Measurements from ENCODE around the gene ATP9A. TPM values are rescaled to one million over a fixed set of nuclear protein-coding genes. Genes with fewer than 3 reads are reported as not detected.

ATP9A gene
- polyA plus RNA-seq, 3 donors = 0.04 TPM; not detected in 2

DNA sequence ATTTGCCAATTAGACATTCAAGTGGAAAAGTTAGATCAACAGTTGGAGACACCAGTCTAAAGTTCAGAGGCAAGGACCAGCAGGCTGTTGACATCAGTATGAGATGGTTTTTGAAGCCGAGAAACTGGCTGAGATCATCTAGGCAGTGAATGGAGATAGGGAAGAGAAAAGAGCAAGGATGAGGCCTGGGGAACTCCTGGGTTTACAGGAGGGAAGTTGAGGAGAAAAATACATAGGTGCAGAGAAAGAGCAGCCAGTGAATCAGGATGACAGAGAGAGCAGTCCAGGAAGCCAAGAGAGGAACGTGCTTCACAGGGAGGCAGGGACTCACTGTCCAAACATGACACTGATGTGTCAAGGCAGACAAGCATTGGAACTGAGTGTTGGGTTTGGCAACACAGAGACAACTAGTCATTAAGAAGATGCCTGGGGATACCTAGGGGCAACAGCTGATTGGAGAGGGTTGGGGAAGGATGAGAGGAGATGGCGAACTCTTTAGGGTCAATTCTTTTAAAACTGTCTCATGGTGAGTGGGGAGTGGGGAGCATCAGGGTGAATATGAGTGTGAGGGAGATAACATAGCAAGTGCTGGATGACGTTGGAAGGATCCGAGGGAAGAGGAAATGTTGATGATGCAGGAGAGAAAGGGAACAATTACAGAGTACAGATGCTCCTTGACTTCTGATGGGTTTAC, 47.3 kb upstream of the ATP9A start:
- Mint-ChIP-seq H3K4me3 (no peak overlapping the region), H3K36me3 (no peaks in the 10 kb centered on the region), H3K4me1 (no peaks in the 10 kb centered on the region), H3K27me3 (ENCODE audit: low read depth in 3 of 3) (peaks cover 4 to 10% (median 5%) of the 10 kb centered on the region in 3 donors), H3K9me3 (no peaks in the 10 kb centered on the region), H3K27ac (peak overlapping the region in 1 of 7 donors; percentile 1)
- DNase-seq = no peak
- intact Hi-C loops (cut with micrococcal nuclease) = no loop called here
- H3K4me2 ChIP-seq (replicated peaks; ENCODE audit: extremely low read depth, low read length, poor library complexity, severe bottlenecking) = no peak overlapping the region
- H3K27ac ChIP-seq (ENCODE audit: low read depth in 1 of 2, low read length in 2 of 2) = no peak overlapping the region
- 86% methylated on average over 5 of the region's 5 CpGs for WGBS (ENCODE audit: insufficient coverage)
- no peaks in the 10 kb centered on the region for H3K4me1 ChIP-seq (ENCODE audit: control insufficient read depth in 1 of 2, insufficient read depth in 2 of 2, low read length in 2 of 2)
- no peaks in the 10 kb centered on the region for H3K79me2 ChIP-seq (ENCODE audit: insufficient read depth, low read length)
- no peaks in the 10 kb centered on the region for H4K20me1 ChIP-seq (ENCODE audit: insufficient read depth, low read length)
- no peak overlapping the region for H3K4me3 ChIP-seq (replicated peaks in 1 of 3; ENCODE audit: low read depth in 2 of 3, low read length in 3 of 3)
- no peak overlapping the region for H2AFZ ChIP-seq (ENCODE audit: insufficient read depth, low read depth, low read length, poor library complexity, severe bottlenecking)
- no peaks in the 10 kb centered on the region for H3K36me3 ChIP-seq (replicated peaks in 1 of 2; ENCODE audit: control insufficient read depth in 1 of 2, insufficient read depth in 2 of 2, low read length in 2 of 2)
- TF ChIP-seq, protein P1, sequence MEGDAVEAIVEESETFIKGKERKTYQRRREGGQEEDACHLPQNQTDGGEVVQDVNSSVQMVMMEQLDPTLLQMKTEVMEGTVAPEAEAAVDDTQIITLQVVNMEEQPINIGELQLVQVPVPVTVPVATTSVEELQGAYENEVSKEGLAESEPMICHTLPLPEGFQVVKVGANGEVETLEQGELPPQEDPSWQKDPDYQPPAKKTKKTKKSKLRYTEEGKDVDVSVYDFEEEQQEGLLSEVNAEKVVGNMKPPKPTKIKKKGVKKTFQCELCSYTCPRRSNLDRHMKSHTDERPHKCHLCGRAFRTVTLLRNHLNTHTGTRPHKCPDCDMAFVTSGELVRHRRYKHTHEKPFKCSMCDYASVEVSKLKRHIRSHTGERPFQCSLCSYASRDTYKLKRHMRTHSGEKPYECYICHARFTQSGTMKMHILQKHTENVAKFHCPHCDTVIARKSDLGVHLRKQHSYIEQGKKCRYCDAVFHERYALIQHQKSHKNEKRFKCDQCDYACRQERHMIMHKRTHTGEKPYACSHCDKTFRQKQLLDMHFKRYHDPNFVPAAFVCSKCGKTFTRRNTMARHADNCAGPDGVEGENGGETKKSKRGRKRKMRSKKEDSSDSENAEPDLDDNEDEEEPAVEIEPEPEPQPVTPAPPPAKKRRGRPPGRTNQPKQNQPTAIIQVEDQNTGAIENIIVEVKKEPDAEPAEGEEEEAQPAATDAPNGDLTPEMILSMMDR (IDR thresholded peaks at IDR 0.05) = no peak
- H3K9me3 ChIP-seq (replicated peaks in 1 of 2; ENCODE audit: control insufficient read depth in 1 of 2, insufficient read depth in 1 of 2, low read length in 2 of 2) = no peaks in the 10 kb centered on the region
- no peaks in the 10 kb centered on the region for H3K27me3 ChIP-seq (ENCODE audit: control insufficient read depth in 2 of 2, insufficient read depth in 2 of 2, low read length in 2 of 2)
- no peak overlapping the region for H3K9ac ChIP-seq (ENCODE audit: insufficient read depth, low read length, poor library complexity, severe bottlenecking)

DNA sequence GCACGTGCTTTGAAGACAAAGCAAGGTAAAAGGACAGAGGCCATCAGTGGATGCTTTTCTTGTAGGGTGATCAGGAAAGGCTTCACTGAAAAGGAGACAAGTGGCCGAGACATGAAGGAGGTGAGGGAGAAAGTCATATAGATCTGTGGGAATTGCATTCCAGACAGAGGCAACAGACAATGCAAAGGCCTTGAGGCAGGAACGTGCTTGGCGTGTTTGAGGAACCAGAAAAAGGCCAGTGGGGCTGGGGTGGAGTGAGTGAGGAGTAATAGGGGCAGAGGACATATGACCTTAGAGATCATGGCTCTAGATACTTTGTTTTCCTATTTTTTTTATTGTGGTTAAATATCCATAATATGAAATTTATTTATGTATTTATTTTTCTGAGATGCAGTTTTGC, 44.7 kb upstream of the ATP9A start:
- 87% methylated on average over 2 of the region's 4 CpGs for WGBS (ENCODE audit: insufficient coverage)
- Histone ChIP-seq H2AFZ (ENCODE audit: insufficient read depth, low read depth, low read length, poor library complexity, severe bottlenecking) (no peak overlapping the region), H3K27ac (ENCODE audit: low read depth in 1 of 2, low read length in 2 of 2) (no peak overlapping the region), H3K4me1 (ENCODE audit: control insufficient read depth in 1 of 2, insufficient read depth in 2 of 2, low read length in 2 of 2) (no peaks in the 10 kb centered on the region), H3K79me2 (ENCODE audit: insufficient read depth, low read length) (no peaks in the 10 kb centered on the region), H3K27me3 (ENCODE audit: control insufficient read depth in 2 of 2, insufficient read depth in 2 of 2, low read length in 2 of 2) (no peaks in the 10 kb centered on the region), H3K9me3 (replicated peaks in 1 of 2; ENCODE audit: control insufficient read depth in 1 of 2, insufficient read depth in 1 of 2, low read length in 2 of 2) (no peaks in the 10 kb centered on the region), H4K20me1 (ENCODE audit: insufficient read depth, low read length) (no peaks in the 10 kb centered on the region), H3K36me3 (replicated peaks in 1 of 2; ENCODE audit: control insufficient read depth in 1 of 2, insufficient read depth in 2 of 2, low read length in 2 of 2) (no peaks in the 10 kb centered on the region), H3K9ac (ENCODE audit: insufficient read depth, low read length, poor library complexity, severe bottlenecking) (no peak overlapping the region), H3K4me3 (replicated peaks in 1 of 3; ENCODE audit: low read depth in 2 of 3, low read length in 3 of 3) (no peak overlapping the region), H3K4me2 (replicated peaks; ENCODE audit: extremely low read depth, low read length, poor library complexity, severe bottlenecking) (no peak overlapping the region)
- intact Hi-C loops (cut with micrococcal nuclease) = no loop called here
- H3K4me1 Mint-ChIP-seq = no peaks in the 10 kb centered on the region
- H3K27me3 Mint-ChIP-seq (ENCODE audit: low read depth in 3 of 3) = peaks cover 3 to 8% (median 6%) of the 10 kb centered on the region in 3 donors
- no peak for DNase-seq
- no peaks in the 10 kb centered on the region for H3K9me3 Mint-ChIP-seq
- TF ChIP-seq, protein P1 (IDR thresholded peaks at IDR 0.05) = no peak
- H3K4me3 Mint-ChIP-seq = no peak overlapping the region
- no peaks in the 10 kb centered on the region for H3K36me3 Mint-ChIP-seq
- H3K27ac Mint-ChIP-seq = no peak overlapping the region
